AG09309 (cell line): Measurements from ENCODE around the gene ASTN2.
"Not testable (repeated sequence)": the region's sequence is repeated elsewhere in the genome, so short reads cannot be mapped to it uniquely, and the experiment has no call there.

ENCODE experiments used
- DNase-seq: peaks from one replicate; pipeline ENCODE4 v3.0.0-alpha.2; 2010; ENCODE audit warnings: low read depth
- H3K4me3 ChIP-seq: 2 replicates; pipeline ENCODE4 v1.5.1; 2011; ENCODE audit warnings: mild to moderate bottlenecking, low read depth, low read length, moderate library complexity; ENCODE audit not compliant: control insufficient read depth
- CTCF ChIP-seq: IDR thresholded peaks from 2 replicates; pipeline ENCODE4 v1.5.1; 2011; ENCODE audit warnings: mild to moderate bottlenecking, low read depth, low read length, inconsistent platforms; ENCODE audit not compliant: insufficient read depth, control insufficient read depth; ENCODE audit errors: missing control alignments

ASTN2 gene

GRCh38 chr9:116924462-116925110, 490.3 kb downstream of the ASTN2 start:
- no peak for DNase-seq
- no peak for TF ChIP-seq CTCF
- no peak overlapping the region for H3K4me3 ChIP-seq

GRCh38 chr9:116917895-116918508, 496.9 kb downstream of the ASTN2 start:
- not testable (repeated sequence) for H3K4me3 ChIP-seq, DNase-seq

DNA sequence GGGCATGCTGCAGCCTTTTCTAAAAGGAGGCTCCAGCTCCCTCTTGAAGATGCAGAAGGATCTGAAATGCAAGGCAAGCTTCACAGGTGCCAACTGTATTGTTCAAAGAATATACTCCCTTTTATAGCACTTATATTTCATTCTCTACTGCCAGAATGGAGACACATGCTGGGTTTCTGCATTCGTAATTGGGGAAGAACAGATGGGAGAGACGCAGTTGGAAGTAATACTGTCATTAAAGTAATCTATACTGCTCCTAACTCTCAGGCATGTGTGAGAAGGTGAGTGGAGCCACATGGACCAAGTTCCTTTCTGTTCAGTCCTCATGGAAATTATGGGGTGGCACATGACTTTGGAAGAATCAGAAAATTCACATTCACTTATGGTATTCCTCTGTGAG, 501.3 kb downstream of the ASTN2 start:
- TF ChIP-seq CTCF, result no peak
- DNase-seq, result no peak

GRCh38 chr9:116910201-116910600, 504.7 kb downstream of the ASTN2 start:
- DNase-seq, result no peak
- no peak overlapping the region for H3K4me3 ChIP-seq
- TF ChIP-seq CTCF, result no peak

More for the DNA sequence above, 501.3 kb downstream of the ASTN2 start:
- H3K4me3 ChIP-seq, result no peak overlapping the region

- no peak for TF ChIP-seq CTCF
- DNase-seq, result no peak
- no peak overlapping the region for H3K4me3 ChIP-seq
These were observed 506.9 kb downstream of the ASTN2 start for GRCh38 chr9:116907989-116908388.

- TF ChIP-seq CTCF, result no peak
- no peak for DNase-seq
- H3K4me3 ChIP-seq, result no peak overlapping the region
These were observed 509.7 kb downstream of the ASTN2 start for GRCh38 chr9:116905171-116905588.

DNA sequence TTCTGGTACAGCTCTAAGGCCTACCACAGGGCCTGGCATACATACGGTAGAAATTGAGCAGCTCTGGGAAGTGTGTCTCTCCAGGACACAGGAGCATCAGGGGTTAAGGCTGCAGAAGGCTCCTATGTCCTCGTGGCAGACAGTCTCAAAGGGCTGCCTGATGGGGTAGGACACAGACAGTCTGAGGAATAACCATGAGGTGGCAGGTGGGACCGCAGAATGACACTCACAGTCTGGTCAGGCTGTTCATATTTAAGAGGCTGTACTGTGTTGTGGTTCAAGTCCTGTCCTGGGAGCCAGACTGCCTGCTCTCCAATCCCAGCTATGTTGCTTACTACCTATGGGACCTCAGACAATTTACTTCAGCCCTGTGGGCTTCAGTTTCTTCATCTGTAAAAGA, 510.7 kb downstream of the ASTN2 start:
- no peak overlapping the region for H3K4me3 ChIP-seq
- TF ChIP-seq CTCF, result no peak
- no peak for DNase-seq
